NCI-H2107 treated with DMSO at 0.1 percent for 48 hours (cell line): ENCODE data around the gene HOXD13.

ENCODE experiments used
- DNase-seq: peaks from one replicate; lab custom pipeline; 2025; ENCODE audit not compliant: unreplicated experiment; lab: John Stamatoyannopoulos, UW

Gene HOXD13

DNA sequence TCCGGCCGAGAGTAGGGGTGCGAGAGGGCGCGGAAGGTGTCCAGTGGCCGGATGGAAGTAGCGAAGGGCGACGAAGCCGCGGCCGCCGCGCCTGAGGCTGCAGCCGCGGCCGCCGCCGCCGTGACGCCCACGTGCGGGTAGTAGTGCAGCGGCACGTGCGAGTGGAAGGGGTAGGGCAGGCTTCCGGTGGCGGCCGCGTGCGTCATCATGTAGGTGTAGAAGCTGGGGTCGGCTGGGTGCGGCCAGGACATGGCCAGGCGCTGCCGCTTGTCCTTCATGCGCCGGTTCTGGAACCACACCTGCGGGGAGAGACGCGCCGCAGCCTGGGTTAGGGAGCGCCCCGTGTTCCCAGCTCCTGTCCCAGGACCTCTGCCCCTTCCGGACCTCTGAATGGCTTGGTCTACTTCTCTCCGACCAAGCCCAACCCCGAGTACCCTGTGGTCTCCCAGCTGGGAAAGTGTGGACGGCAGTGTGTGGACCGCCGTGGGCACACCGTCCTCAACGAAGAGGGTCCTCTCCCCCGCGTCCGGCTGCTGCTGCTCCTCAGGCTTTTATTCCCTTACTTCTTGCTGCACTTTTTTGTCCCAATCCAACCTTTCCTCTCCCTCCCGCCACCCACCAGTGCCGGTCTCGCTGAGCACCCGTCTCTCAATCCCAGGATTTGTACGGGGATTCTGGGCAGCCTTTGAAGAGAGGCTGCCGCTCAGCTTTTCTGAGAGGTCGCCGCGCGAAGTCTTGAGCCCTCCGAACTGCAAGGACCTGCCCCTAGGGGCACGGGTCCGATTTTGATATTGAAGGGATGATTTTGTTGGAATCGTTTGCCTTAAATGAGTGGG lies 11.8 kb upstream of the HOXD13 start:
- no peak for DNase-seq

DNA sequence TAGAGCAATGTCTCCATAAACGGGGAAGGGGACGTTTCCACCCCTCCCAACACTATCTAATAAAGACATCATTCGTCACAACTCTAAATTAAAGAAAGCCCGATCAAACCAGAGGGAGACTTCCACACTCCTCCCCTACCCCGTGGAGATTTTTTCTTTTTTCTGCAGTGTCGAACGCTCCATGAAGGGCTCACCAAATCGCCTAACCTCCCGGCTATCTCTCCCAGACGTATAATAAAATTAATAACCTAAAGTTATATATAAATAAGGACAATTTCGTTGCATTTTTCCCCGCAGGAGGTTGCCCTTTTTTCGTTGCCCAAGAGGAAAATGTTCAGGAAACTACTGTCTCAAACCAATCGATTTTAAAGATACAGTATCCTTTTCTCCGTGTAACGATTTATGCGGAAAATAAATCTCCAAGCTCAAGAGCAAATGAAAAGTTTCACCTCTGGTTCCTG lies 11.1 kb upstream of the HOXD13 start:
- no peak for DNase-seq

DNA sequence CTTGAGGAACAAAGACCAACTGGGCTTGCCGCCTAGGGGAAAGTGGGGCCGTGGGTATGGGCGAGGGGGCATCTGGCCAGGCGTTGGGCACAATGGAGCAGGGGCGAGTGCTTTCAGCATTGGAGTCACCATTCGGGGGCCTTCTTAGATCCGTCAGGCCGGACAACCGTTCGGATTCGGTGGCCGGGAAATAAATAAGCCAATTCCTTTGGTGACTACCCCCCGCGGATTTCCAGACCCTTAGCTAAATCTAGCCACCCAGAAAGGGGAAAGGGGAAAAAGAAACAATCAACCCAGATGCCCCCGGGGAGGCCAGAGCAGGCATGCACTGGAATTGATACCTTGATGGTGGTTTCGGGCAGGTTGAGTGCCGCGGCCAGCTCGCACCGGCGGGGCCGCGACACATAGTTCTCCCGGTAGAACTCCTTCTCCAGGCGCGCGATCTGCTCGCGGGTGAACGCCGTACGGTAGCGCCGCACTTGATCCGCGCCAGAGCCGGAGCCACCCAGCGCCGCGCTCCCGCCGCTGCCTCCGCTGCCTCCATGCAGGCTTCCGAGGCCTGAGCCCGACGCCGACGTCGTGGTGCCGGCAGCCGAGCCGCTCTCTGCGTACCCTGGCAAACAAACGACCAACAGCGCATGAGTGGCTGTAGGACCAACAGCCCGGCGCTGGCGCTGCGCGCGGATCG lies 10.5 kb upstream of the HOXD13 start:
- DNase-seq, result no peak

DNA sequence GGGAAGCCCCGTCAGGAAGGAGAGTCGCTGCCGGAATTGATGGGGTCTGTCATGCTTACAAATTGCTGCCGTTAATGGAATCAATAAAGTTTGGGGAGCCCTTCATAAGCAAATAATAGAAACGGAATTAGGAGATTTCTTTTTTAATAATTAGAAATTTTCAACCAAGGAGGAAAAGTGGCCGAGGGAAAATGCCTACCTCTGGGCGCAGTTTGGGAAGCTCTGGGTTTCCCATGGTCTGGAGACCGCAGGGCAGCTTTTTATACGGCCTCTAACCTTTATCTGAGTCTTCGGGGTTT lies 10.0 kb upstream of the HOXD13 start:
- no peak for DNase-seq

DNA sequence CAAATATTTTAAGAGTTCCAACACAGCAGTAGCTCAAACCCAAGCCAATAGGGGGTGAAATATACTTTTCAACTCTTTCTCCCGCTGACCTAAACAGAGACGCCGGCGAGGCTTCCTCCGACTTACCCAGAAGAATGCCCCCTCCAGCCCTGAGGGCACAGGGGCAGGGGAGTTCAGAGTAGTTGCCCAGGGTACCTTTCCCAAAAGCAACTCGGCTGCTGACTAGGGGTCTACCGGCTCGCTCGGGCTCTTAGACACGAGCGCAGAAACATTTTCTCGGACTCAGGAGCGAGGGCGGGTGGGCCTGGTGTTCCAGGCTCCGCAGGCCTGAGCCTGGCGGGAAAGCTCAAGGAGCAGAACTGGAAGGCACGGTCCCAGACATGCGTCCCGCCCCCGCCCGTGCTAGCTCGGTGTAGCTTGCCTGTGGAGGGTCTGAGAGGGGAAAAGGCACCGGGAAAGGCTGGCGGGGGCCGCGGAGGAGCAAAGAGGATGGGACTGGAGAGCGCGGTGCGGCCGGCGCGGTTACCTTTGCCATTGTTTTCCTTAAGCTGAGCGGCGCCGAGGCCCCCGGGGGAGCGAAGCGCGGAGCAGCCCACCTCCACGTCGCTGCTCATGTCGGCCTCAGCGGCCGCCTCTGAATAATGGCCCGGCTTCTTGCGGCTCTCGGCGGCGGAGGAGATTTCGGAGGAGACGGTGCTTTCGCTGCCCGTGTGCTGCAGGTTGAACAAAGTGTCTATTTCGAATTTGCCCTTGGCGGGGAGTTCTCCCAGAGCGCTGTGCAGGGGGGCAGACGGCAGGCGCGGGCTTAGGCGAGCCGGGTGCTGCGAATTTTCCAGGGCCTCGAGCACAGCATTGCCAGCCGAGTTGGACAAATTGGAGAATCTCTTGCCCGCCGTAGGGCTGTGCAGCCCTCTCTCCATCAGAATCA lies 9.4 kb upstream of the HOXD13 start:
- no peak for DNase-seq

- no peak for DNase-seq
These were observed 8.7 kb upstream of the HOXD13 start, which contains the start of gene EVX2 for GRCh38 chr2:176083796-176084261. Gene EVX2 (minus strand): TSS chr2:176083962. CDS start chr2:176083776, 186 bp downstream.

DNA sequence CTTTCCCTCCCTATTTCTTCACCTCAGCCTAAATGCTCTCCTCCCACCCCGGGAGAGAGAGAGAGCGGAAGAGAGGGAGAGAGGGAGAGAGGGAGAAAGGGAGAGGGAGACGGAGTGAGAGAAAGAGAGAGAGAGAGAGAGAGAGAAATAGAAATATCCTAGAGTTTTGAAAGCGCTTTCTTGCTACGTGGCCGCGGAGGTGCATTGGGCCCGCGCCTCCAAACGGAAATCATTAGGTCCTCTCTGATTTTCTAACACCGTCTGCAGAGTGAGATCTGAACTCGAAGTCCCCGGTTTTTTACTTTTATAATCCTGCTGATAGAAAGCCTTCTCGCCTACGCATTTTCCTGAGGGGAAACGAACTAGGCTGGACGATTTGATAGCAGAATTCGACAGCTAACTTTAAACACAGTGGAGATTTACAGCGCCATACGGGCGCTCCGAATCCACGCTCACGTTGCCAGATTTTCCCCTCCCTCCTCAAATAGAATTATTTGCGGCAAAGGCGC lies 7.9 kb upstream of the HOXD13 start:
- no peak for DNase-seq

DNA sequence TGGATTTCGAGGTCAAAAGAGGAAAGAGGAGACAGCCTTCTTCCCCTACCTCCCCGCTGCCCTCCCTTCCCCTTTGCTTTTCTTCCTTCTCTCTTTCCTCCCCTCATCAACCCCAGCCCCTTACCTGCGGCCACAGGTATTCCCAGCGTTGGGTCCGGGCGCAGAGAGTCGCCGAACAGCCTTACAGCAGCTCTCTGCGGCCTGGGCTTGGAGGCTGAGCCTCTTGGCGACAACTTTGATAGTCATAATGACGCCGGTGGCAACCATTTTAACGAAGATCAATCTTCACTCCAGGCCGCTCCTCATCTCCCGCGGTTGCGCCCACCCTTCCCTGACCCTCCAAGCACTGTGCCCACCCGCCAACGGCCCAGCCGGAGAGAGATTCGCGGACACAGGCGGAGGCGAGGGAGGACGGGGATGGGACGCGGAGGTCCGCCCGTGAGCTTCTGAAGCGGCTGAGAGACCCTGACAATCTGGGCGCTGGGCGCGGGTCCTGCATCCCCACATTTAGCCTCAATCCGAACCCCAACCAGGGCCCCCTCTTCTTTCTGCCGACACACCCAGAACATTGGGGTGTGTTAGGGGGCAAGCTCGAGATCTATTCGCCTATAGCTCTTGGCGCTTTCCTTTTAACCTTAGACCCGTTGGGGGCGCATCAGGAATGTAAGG lies 7.3 kb upstream of the HOXD13 start:
- DNase-seq, result no peak

DNA sequence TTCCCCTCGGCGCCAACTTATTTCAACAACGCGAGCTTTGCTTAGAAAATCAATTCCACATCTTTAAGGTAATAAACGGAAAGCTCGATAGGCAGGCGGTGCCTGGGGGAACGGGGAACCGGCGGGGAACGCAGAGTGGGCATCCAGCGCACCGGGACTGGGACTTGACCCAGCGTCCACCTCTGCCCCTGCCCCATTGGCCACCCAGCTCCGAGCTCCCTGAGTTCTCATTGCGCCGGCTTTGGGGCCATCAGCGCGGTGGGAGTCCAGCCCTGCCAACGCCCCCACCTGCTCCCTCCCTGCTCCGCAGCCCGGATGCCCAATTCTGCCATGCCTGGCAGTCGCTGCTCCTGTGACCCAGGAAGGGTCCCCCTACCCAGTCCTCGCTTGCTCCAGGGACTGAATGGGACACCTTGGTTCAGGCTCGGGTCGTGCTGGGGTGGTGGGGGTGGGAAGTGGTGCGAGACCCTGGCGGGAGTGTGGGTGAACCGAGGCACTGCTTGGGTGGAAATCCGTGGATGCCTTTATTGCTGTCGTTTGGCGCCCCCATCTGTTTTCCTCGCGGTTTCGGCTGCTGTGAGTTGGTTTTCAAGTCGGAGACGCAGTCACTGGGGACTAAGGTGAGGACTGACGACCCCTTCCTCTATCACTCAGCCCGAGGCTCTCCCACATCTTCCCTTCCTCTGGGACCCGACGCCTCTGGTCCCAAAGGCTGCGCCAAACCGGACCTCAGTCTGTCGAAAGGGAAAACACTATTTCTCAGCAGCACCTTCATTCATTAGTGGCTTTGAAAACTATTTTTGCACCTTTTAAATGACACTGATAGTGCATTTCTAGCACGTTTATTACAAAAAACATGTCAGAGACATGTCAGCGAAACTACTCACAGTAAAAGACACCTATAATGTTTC lies 6.4 kb upstream of the HOXD13 start:
- DNase-seq, result no peak

DNA sequence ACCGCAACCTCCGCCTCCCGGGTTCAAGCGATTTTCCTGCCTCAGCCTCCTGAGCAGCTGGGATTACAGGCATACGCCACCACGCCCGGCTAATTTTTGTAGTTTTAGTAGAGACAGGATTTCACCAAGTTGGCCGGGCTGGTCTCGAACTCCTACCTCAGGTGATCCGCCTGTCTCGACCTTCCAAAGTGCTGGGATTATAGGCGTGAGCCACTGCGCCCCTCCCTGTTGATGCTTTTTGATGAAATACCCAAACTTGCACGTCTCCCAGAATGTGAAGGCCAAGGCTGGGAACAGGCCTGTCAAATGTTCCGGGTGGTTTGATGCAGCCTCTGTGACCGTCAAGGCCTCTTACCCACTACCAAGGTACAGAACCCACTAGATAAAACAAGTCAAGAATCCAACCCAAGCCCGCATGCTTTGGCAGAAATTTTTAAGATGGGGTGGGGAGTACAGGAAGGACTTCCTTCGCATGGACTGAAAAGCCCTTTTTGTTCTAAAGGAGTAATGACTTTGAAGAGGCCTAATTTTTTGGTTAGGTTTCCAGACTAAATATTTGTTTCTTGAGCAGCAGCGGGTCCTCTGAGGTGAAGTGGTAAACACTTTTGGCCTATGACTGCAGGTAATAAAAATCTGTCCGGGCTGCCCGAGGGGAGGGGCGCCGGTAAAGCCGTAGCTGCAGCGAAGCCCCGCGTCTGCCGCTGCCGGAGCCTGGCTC lies 5.0 kb upstream of the HOXD13 start:
- DNase-seq, result no peak

GRCh38 chr2:176088048-176088936 lies 4.2 kb upstream of the HOXD13 start:
- DNase-seq, result no peak

- DNase-seq, result no peak
These were observed 3.3 kb upstream of the HOXD13 start for GRCh38 chr2:176088937-176089842.

GRCh38 chr2:176089843-176090395 lies 2.6 kb upstream of the HOXD13 start:
- no peak for DNase-seq

- DNase-seq, result no peak
These were observed 1.7 kb upstream of the HOXD13 start for GRCh38 chr2:176090862-176091261.

DNA sequence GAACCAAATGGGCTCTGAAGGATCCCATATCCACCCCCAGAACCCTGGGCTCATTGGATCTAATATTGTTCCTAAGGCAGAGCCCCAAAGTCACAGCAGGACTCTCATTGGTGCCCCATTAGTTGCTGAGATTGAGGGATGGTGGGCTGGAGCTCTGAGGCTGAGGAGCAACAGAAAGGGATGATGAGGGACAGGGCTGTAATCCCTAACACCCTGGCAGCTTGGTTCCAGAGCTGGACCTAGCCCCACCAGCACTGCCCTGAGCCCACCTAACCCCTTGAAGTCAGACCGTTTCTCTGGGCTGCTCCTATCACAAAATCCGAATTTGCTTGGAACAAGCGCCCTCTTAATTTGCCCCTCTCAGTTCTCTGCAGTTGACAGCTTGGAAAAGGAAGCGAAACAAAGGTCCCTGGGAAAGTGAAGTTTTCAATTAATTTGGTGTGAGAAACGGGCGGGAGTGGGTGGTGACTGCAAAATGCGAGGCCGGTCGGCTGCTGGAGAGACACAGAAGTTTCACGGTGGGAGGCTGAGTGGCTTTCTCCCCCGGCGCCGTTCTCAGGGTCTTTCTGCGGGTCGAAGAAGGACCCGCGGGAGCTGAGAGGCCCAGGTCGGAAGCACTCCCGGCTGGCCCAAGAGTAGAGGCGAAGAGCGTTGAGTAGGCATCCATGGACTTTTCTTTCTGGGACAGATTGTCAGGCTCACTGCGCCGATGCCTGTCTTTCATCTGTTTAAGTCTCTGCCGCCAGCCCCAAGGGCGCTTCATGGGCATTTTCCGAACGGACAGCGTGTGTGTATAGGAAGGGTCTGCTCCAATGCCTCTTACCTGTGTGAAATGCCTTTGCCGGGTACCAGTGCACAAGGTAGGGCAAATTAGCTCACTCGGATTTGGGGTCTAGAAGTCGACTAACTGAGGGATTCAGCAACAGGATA lies 927 bp upstream of the HOXD13 start:
- no peak for DNase-seq
